Activated CD8-positive, alpha-beta T cell treated with anti-CD3 and anti-CD28 coated beads, Interleukin-2, amount 10 ng/mL, durations not matched to agents 7 days and 5 days (primary cell): ENCODE results near the gene MAMDC2. TPM values are rescaled to one million over a fixed set of nuclear protein-coding genes. Genes with fewer than 3 reads are reported as not detected.

Experiments used
- ATAC-seq: fragments of 150-1000 bp; cut with Tn5 transposase; one replicate; pipeline ENCODE4 v1.10.0; 2021; ENCODE audit warnings: moderate library complexity
- CTCF ChIA-PET: fragments of 350-600 bp; sonication (Branson Sonifier 250); formaldehyde crosslinking; loops from one replicate; lab custom pipeline; 2021; ENCODE audit warnings: antibody characterized with exemption; lab: Charles Lee
- POLR2A ChIA-PET: fragments of 350-600 bp; sonication (Branson Sonifier 250); formaldehyde crosslinking; loops from one replicate; lab custom pipeline; 2021; ENCODE audit warnings: antibody characterized with exemption; lab: Charles Lee
- DNase-seq: peaks from one replicate; pipeline ENCODE4 v3.0.0-alpha.2; 2020
- H3K27ac Mint-ChIP-seq: one replicate; pipeline ENCODE4 v1.8.0; 2021; ENCODE audit warnings: mild to moderate bottlenecking, mixed read lengths
- H3K27me3 Mint-ChIP-seq: one replicate; pipeline ENCODE4 v1.8.0; 2021; ENCODE audit warnings: low read depth, mixed read lengths
- H3K36me3 Mint-ChIP-seq: one replicate; pipeline ENCODE4 v1.8.0; 2021; ENCODE audit warnings: low read depth, mixed read lengths
- H3K4me1 Mint-ChIP-seq: one replicate; pipeline ENCODE4 v1.8.0; 2021; ENCODE audit warnings: low read depth, mixed read lengths
- H3K4me3 Mint-ChIP-seq: one replicate; pipeline ENCODE4 v1.8.0; 2021; ENCODE audit warnings: mild to moderate bottlenecking, mixed read lengths
- H3K9me3 Mint-ChIP-seq: one replicate; pipeline ENCODE4 v1.8.0; 2022; ENCODE audit warnings: mixed read lengths; ENCODE audit not compliant: insufficient read depth
- total RNA-seq, 2 experiments: library from RNA; stranded (reverse); gene quantifications; one replicate each; pipeline ENCODE4 v1.2.3, GENCODE V29; 2021

The MAMDC2 gene
- total RNA-seq, 2 experiments from 2014 or later = not detected

DNA sequence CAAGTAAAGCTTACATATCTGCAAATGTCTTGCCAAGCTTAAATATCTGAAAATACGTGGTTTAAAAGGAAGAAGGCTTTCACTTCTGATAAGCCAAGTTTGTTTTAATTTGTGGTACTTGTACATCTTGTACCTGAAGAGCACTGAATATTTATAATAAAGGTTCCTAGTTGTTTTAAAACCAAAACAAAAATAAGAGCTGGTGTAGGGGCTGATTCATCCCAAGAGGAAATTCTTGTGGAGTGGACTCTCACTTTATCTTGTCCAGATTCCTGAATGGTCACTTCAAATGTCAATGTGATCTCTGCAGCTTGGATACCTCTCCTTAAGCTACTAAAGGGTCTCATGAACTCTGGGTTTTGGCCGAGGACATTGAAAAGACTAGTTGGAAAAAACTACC is 29.5 kb downstream of the MAMDC2 start:
- ChIA-PET POLR2A (no interaction called here), CTCF (interaction anchor here (1.3 kb wide), 1 partner anchor 38 kb away, joined by 5 read pairs; no protein-coding TSS in a partner anchor)
- Mint-ChIP-seq H3K27ac (no peak overlapping the region), H3K4me3 (no peak overlapping the region), H3K27me3 (peaks cover under 1% of the 10 kb centered on the region), H3K9me3 (no peaks in the 10 kb centered on the region), H3K4me1 (no peaks in the 10 kb centered on the region), H3K36me3 (no peaks in the 10 kb centered on the region)
- ATAC-seq (no peak), DNase-seq (no peak)

DNA sequence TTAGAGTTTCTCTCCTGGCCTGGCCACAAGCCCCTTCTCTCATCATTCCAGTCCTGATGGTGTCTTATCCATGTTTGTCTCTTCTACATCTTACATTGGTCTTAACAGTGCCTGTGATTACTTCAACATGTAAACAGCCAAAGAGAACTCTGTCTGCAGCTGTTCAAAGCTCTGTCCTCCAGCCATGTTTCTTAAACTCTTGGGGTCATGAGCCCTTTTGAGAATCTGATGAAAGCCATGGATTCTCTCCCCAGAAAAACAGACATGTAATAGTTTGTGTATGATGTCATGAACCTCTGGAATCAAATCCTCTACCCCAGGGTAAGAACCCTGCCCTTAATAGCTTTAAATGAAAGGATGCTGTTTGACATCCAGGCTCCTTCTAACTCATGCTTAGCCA is 30.1 kb downstream of the MAMDC2 start:
- Mint-ChIP-seq H3K36me3 (no peaks in the 10 kb centered on the region), H3K4me1 (no peaks in the 10 kb centered on the region), H3K27me3 (no peaks in the 10 kb centered on the region), H3K4me3 (no peak overlapping the region), H3K27ac (no peak overlapping the region), H3K9me3 (no peaks in the 10 kb centered on the region)
- ChIA-PET CTCF (interaction anchor here (1.3 kb wide), 1 partner anchor 37 kb away, joined by 5 read pairs; no protein-coding TSS in a partner anchor), POLR2A (no interaction called here)
- no peak for DNase-seq
- ATAC-seq = no peak

DNA sequence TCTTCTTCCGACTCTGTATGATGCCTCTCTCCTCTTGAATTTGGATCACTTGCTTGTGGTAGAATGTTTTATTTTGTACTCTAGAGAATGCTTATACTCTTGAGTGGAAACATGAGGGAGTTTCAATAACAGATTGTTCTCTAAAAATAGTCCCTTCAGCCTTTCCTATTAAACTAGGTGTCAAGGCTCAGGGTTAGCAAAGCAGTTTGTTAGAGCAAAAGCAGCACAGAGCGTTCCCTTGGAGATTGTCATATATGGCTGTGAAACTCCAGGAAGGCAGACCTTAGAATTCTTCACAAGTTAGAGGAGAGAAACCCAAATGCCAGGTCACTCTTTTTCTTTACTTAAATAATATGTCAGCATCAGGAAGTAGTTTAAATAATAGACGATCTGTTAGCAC is 33.0 kb downstream of the MAMDC2 start:
- Mint-ChIP-seq H3K9me3 (no peaks in the 10 kb centered on the region), H3K27me3 (peaks cover 7% of the 10 kb centered on the region), H3K27ac (no peak overlapping the region), H3K4me3 (no peak overlapping the region), H3K4me1 (no peaks in the 10 kb centered on the region), H3K36me3 (no peaks in the 10 kb centered on the region)
- no peak for DNase-seq
- ChIA-PET CTCF (no interaction called here), POLR2A (no interaction called here)
- no peak for ATAC-seq

DNA sequence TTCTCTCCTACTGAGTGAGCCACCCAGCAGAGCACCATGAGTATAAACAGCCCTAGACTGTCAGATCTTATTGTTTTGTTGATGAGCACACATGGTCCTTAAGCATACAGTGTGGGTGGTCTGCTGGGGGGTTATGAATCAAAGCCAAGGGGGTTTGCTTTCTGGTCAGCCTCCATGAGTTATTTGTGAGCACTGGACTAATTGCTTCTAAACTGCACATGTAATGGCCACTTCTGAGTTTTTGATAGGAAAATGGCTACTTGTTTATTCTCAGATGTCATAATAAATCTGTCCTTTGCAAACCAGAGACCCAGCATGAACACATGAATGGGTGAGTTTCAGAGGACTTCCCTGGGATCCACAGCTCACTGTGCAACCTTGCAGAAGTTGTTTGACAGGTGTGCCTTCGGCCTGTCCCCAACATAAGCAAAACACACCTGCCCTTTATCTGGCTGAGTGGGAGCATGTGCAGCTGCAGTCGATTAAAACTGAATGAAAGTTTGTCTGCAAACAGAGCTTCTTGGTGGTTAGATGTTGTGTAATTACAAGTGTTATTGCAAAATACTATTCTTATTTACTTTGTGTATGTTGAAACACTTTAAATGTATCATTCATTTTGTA is 35.9 kb downstream of the MAMDC2 start:
- DNase-seq = no peak
- POLR2A ChIA-PET = no interaction called here
- ATAC-seq = no peak
- Mint-ChIP-seq H3K4me1 (no peaks in the 10 kb centered on the region), H3K36me3 (no peaks in the 10 kb centered on the region), H3K27ac (no peak overlapping the region), H3K4me3 (no peak overlapping the region), H3K27me3 (peaks cover 12% of the 10 kb centered on the region), H3K9me3 (no peaks in the 10 kb centered on the region)
- CTCF ChIA-PET = no interaction called here

DNA sequence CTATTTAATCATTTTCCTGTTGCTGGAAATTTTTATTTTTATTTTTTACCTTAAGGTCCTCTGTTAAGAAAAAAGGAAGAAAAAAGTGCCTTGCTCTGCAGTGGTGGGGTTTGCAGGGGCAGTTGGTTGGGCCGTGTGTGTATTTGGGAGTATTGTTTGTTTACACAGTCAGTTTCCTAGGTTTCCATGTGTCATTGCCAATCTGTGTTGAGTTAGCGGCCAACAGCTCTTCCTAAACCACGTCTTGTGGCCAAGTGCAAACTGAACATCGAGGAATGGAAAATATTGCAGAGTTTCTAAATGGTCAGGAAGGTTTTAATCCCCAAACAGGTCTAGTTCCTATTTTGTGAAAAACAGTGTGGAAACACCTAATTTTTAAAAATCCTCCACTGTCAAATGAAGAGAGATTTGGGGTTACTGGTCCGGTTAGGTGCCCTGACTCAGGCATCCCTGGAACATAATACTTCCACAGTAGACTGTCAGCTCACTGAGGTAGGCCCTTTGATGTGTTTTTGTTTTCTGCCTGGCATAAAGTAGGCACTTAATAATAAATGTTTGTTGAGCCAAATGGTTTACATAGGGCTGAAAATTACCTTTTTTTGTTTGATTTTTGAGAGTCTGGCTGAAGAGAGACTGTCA is 37.0 kb downstream of the MAMDC2 start:
- ATAC-seq (no peak), DNase-seq (no peak)
- Mint-ChIP-seq H3K36me3 (no peaks in the 10 kb centered on the region), H3K27me3 (peaks cover 15% of the 10 kb centered on the region), H3K4me3 (no peak overlapping the region), H3K9me3 (no peaks in the 10 kb centered on the region), H3K27ac (no peak overlapping the region), H3K4me1 (no peaks in the 10 kb centered on the region)
- ChIA-PET POLR2A (no interaction called here), CTCF (interaction anchor here (1.3 kb wide), 1 partner anchor 30 kb away, joined by 3 read pairs; no protein-coding TSS in a partner anchor)

DNA sequence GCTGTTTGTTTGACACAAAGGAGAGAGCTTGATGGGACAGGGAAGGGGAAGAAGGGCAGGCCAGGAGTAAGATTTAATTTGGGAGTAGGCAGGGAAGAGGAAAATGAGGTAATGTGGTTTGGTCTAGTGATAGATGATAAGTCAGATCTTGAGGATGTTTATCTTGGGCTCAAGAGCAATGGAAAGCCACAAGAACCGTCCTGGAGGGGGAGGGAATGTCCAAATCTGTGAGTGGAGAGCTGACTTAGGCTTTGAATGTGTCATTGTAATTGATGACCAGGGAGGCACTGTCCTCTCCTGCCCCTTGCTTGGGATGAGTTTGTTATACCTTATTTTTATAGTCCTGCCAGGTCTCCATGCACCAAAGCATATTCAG is 37.5 kb downstream of the MAMDC2 start:
- DNase-seq = no peak
- Mint-ChIP-seq H3K4me1 (no peaks in the 10 kb centered on the region), H3K27me3 (peaks cover 15% of the 10 kb centered on the region), H3K27ac (no peak overlapping the region), H3K9me3 (no peaks in the 10 kb centered on the region), H3K4me3 (no peak overlapping the region), H3K36me3 (no peaks in the 10 kb centered on the region)
- CTCF ChIA-PET = interaction anchor here (1.3 kb wide), 1 partner anchor 30 kb away, joined by 3 read pairs; no protein-coding TSS in a partner anchor
- ATAC-seq = no peak
- POLR2A ChIA-PET = no interaction called here

DNA sequence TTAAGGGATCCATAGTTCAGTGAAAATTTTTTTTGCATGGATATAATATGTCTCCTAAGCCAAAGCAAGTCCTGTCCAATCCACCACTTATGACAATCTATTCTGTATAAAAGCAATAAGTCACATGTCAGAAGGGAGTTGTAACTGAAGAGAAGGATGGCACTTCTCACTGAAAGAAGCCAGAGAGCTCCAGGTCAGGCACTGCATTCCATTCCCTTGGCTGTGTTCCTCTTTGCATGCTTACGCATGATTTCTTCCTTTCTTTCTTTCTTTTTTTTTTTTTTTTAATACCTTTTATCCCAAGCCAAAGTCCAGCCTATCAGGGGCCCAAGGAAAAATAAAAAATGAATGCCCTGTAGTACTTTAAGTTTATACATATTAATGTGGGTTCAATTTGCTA is 39.8 kb downstream of the MAMDC2 start:
- ATAC-seq (no peak), DNase-seq (no peak)
- no peak overlapping the region for H3K4me3 Mint-ChIP-seq
- peaks cover 15% of the 10 kb centered on the region for H3K27me3 Mint-ChIP-seq
- ChIA-PET CTCF (interaction anchor here (1.0 kb wide), 1 partner anchor 28 kb away, joined by 4 read pairs; no protein-coding TSS in a partner anchor), POLR2A (no interaction called here)
- no peaks in the 10 kb centered on the region for H3K36me3 Mint-ChIP-seq
- no peak overlapping the region for H3K27ac Mint-ChIP-seq
- H3K9me3 Mint-ChIP-seq = no peaks in the 10 kb centered on the region
- no peaks in the 10 kb centered on the region for H3K4me1 Mint-ChIP-seq

DNA sequence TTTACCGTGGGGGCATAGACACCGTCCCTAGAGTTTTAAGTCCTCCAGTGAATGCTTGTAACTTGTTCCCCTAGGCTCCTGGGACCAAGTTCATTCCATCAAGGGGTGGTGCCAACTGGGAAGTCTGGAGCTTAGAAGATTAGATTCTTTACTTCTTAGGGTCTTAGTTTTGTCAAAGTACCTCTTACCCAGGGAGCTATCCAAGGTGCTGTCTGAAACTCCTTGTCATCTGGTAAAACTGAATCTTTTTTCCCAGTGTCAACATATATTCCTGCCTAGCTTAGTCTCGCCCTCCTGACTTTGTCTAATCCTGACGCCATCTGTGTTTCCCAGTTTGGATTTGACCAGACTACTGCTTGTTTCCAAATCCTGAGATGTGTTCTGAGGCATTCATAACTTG is 41.6 kb downstream of the MAMDC2 start:
- ChIA-PET CTCF (no interaction called here), POLR2A (no interaction called here)
- no peaks in the 10 kb centered on the region for H3K36me3 Mint-ChIP-seq
- no peaks in the 10 kb centered on the region for H3K9me3 Mint-ChIP-seq
- no peak for DNase-seq
- ATAC-seq = no peak
- H3K4me1 Mint-ChIP-seq = no peaks in the 10 kb centered on the region
- H3K4me3 Mint-ChIP-seq = no peak overlapping the region
- peaks cover 12% of the 10 kb centered on the region for H3K27me3 Mint-ChIP-seq
- H3K27ac Mint-ChIP-seq = no peak overlapping the region

DNA sequence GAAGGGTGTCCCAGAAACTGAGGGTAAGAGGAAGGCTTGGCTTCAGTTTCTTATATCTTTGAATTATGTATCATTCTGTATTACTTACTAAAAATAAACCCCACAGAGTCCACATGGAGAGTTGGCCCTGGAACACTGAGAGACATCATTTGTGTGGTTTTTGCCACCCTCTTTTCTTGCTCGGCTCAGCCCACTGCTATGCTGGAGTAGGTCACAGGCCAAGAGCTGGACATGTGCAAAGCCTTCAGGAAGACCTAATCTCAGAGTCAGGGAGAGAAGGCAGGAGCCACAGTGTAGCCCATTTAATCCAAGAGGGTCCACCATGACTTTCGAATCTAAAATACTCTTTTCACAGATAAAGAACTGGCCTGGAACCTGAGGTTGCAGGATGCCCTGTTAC is 47.5 kb downstream of the MAMDC2 start:
- H3K36me3 Mint-ChIP-seq = no peaks in the 10 kb centered on the region
- no peak overlapping the region for H3K4me3 Mint-ChIP-seq

DNA sequence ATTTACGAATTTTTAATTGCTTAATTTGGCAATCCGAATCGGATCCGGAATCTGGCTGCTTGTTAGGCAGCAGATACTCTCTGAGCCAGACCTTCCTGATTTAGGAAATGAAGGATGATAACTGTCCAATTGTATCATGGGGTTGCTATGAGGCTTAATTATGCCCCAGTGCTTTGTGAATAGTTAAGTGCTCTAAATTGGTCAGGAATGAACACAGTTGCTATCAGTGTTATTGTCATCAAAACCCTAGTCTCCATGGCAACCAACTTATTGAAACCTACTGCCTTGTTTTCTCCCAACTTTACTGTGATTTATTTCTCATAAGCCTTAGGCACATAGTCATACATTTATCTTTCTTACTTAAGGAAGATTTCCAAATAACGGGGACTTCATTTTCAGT is 47.9 kb downstream of the MAMDC2 start:
- POLR2A ChIA-PET = no interaction called here
- H3K4me3 Mint-ChIP-seq = no peak overlapping the region
- peaks cover 2% of the 10 kb centered on the region for H3K27me3 Mint-ChIP-seq
- DNase-seq (no peak), ATAC-seq (no peak)
- CTCF ChIA-PET = no interaction called here
- no peaks in the 10 kb centered on the region for H3K36me3 Mint-ChIP-seq
- no peak overlapping the region for H3K27ac Mint-ChIP-seq
- H3K9me3 Mint-ChIP-seq = no peaks in the 10 kb centered on the region
- H3K4me1 Mint-ChIP-seq = no peaks in the 10 kb centered on the region

More for the DNA sequence above, 47.5 kb downstream of the MAMDC2 start:
- ATAC-seq (no peak), DNase-seq (no peak)
- H3K27ac Mint-ChIP-seq = no peak overlapping the region
- H3K4me1 Mint-ChIP-seq = no peaks in the 10 kb centered on the region
- peaks cover 2% of the 10 kb centered on the region for H3K27me3 Mint-ChIP-seq
- CTCF ChIA-PET = no interaction called here
- no peaks in the 10 kb centered on the region for H3K9me3 Mint-ChIP-seq
- POLR2A ChIA-PET = no interaction called here

DNA sequence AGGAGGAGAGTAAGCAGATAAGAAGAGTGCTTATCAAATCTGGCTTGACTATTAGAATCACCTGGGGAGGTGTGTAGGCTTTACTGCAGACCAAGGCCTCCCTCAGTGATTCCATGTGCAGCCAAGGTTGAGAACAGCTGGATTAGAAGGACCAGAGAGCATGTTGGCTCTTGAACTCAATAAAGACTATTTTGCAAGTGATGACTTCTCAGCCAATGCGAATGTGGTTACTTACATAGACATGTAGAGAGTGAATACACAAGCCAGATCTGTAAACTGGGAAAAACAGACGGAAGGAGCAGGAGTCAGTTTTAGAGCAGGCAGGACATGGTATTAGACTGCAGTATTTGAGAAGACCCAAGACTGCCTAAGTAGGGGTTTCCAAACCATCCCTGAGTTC is 48.5 kb downstream of the MAMDC2 start:
- ChIA-PET POLR2A (no interaction called here), CTCF (no interaction called here)
- H3K36me3 Mint-ChIP-seq = no peaks in the 10 kb centered on the region
- ATAC-seq (no peak), DNase-seq (no peak)
- H3K27me3 Mint-ChIP-seq = peaks cover 2% of the 10 kb centered on the region
- H3K4me3 Mint-ChIP-seq = no peak overlapping the region
- no peak overlapping the region for H3K27ac Mint-ChIP-seq
- H3K9me3 Mint-ChIP-seq = no peaks in the 10 kb centered on the region
- H3K4me1 Mint-ChIP-seq = no peaks in the 10 kb centered on the region

DNA sequence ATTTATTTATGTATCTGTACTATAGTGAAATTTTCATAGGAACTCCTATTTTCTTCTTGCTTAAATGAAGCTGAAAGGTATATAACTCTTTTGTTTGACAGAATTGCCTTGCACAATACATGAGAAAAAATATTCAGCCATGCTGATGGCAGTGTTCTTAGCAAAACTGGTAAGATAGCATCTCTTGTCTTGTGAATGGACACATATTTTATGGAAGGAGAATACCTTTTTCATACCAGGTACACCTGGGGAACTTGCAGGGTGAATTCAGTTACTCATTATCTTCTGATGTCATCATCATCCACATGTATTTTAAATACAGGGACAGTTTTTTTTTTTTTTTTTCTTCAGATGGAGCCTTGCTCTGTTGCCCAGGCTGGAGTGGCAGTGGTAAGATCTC is 49.4 kb downstream of the MAMDC2 start:
- H3K9me3 Mint-ChIP-seq = no peaks in the 10 kb centered on the region
- DNase-seq (no peak), ATAC-seq (no peak)
- H3K4me3 Mint-ChIP-seq = no peak overlapping the region
- no peaks in the 10 kb centered on the region for H3K4me1 Mint-ChIP-seq
- H3K36me3 Mint-ChIP-seq = no peaks in the 10 kb centered on the region
- peaks cover 2% of the 10 kb centered on the region for H3K27me3 Mint-ChIP-seq
- H3K27ac Mint-ChIP-seq = no peak overlapping the region
- CTCF ChIA-PET = interaction anchor here (6.9 kb wide), 1 partner anchor 19 kb away, joined by 38 read pairs; no protein-coding TSS in a partner anchor
- POLR2A ChIA-PET = no interaction called here
